Fibroblast of mammary gland (primary cell): ENCODE data around the gene CDKAL1.

Source experiments
- DNase-seq: peaks from one replicate; pipeline ENCODE4 v3.0.0-alpha.2; 2010; ENCODE audit warnings: low read depth
- H3K4me3 ChIP-seq: 2 replicates; pipeline ENCODE4 v1.5.1; 2011; ENCODE audit warnings: low read depth, mild to moderate bottlenecking, low read length, moderate library complexity; ENCODE audit not compliant: control insufficient read depth
- CTCF ChIP-seq: conservative IDR thresholded peaks from 2 replicates; pipeline ENCODE4 v1.5.1; 2011; ENCODE audit warnings: low read depth, low read length, inconsistent platforms; ENCODE audit not compliant: control insufficient read depth, insufficient read depth

The CDKAL1 gene

GRCh38 chr6:20879526-20879925, 345.3 kb downstream of the CDKAL1 start:
- no peak for TF ChIP-seq CTCF
- peak; percentile 4 for DNase-seq
- H3K4me3 ChIP-seq = no peak overlapping the region

GRCh38 chr6:20881365-20881764, 347.1 kb downstream of the CDKAL1 start:
- TF ChIP-seq CTCF = no peak

DNA sequence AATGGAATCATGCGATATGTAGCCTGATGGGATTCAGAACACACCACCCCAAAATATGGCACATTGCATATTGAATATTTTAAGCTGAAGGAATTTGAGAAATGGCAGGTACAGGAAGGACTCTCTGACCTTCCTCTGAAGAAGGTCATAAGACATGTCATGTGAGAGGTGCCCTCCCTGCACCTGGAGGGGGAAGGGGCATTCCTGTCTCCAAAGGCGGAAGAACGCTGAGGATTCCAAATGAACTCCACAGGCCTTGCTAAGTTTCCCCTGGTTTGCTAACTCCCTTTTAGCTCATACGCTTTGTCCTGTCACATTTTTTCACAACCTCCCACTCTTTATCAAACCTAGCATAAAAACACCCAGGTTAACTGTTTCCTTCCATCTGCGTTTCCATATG, 347.8 kb downstream of the CDKAL1 start:
- H3K4me3 ChIP-seq = no peak overlapping the region
- DNase-seq = no peak
- TF ChIP-seq CTCF = no peak

More at GRCh38 chr6:20881365-20881764, 347.1 kb downstream of the CDKAL1 start:
- no peak overlapping the region for H3K4me3 ChIP-seq
- DNase-seq = no peak

DNA sequence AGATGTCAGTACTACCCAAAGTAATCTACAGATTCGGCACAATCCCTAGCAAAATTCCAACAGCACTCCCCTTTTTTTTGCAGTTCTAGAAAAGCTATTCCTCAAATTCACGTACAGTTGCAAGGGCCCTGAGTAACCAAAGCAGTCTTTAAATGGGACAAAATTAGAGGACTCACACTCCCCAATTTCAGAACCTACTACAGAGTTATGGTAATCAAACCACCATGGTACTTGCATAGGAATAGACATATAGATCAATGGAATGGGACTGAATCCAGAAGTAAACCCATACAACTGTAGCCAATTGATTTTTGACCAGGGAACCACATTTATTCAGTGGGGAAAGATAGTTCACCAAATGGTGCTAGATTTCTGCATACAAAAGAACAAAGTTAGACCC, 350.8 kb downstream of the CDKAL1 start:
- H3K4me3 ChIP-seq = no peak overlapping the region
- DNase-seq = no peak
- TF ChIP-seq CTCF = no peak

DNA sequence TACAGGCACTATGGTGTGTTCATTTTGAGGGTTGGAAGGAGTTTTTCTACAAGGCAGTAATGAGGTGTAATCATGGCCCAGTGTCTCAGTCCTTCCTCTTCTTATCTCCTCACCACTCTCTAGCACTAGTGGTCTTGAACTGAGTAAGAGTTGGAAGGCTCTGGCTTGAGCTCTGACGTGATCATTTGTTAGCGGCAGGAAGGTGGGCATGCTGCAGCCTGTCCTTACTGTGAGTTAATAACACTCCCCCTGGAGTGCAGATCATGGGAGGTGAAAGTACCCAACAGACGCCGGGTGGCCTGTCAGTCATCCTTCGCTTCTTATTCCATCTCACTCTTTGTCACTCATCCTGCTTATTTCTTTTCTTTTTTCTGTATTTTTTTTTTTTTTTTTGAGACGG, 356.9 kb downstream of the CDKAL1 start:
- no peak for DNase-seq
- TF ChIP-seq CTCF = no peak
- H3K4me3 ChIP-seq = no peak overlapping the region

GRCh38 chr6:20892365-20892764, 358.1 kb downstream of the CDKAL1 start:
- no peak overlapping the region for H3K4me3 ChIP-seq
- DNase-seq = no peak
- no peak for TF ChIP-seq CTCF

DNA sequence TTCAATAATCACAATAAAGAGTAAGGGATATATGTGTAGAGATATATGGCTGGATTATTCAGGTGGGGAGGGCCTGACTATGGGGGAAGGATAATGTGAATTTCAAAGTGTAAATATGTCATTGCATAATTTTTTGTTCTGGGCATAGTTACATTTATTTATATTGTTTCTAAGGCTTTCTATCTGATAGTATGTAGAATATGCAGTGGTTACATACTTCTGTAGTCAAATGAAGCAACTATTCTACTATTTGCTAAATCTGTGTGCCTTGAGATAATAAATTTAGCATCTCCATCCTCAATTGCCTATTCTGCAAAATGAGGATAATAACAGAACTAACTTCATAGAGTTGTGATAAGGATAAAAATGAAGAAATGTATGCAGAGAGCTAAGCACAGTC, 359.2 kb downstream of the CDKAL1 start:
- TF ChIP-seq CTCF = no peak
- H3K4me3 ChIP-seq = no peak overlapping the region
- DNase-seq = no peak
